IMR-90 (cell line): ENCODE measurements around the gene PRSS38.

ENCODE experiments used
- CEBPB ChIP-seq: IDR thresholded peaks from 2 replicates; pipeline ENCODE4 v1.6.1; 2012; ENCODE audit warnings: low read depth, low read length, improper control_type of control experiment
- CTCF ChIP-seq: conservative IDR thresholded peaks from 2 replicates; pipeline ENCODE4 v1.5.1; 2012; ENCODE audit warnings: mild to moderate bottlenecking, low read depth, low read length, improper control_type of control experiment
- POLR2A ChIP-seq: IDR thresholded peaks from 2 replicates; pipeline ENCODE4 v1.6.1; 2012; ENCODE audit warnings: mild to moderate bottlenecking, low read depth, low read length
- RAD21 ChIP-seq: IDR thresholded peaks from 2 replicates; pipeline ENCODE4 v1.6.1; 2012; ENCODE audit warnings: low read length, improper control_type of control experiment
- TF ChIP-seq, protein P1 (sequence below): fragments of 150-350 bp; IDR thresholded peaks from 2 replicates; pipeline ENCODE4 v1.6.1; 2016; ENCODE audit warnings: low read depth, mild to moderate bottlenecking, low read length, moderate library complexity, borderline replicate concordance

GRCh38 chr1:227869279-227869842 lies 53.9 kb downstream of the PRSS38 start:
- no peak for TF ChIP-seq POLR2A
- TF ChIP-seq CTCF = no peak
- TF ChIP-seq, protein P1, sequence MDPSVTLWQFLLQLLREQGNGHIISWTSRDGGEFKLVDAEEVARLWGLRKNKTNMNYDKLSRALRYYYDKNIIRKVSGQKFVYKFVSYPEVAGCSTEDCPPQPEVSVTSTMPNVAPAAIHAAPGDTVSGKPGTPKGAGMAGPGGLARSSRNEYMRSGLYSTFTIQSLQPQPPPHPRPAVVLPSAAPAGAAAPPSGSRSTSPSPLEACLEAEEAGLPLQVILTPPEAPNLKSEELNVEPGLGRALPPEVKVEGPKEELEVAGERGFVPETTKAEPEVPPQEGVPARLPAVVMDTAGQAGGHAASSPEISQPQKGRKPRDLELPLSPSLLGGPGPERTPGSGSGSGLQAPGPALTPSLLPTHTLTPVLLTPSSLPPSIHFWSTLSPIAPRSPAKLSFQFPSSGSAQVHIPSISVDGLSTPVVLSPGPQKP = no peak
- no peak for TF ChIP-seq RAD21
- TF ChIP-seq CEBPB = no peak
